K562 (cell line): Measurements from ENCODE around the gene PRSS22. TPM values are rescaled to one million over a fixed set of nuclear protein-coding genes. Genes with fewer than 3 reads are reported as not detected.

ENCODE experiments used
- ATAC-seq: fragments of 200-7000 bp; cut with Tn5 transposase; 3 replicates; pipeline ENCODE4 v1.9.1; 2020; ENCODE audit warnings: moderate library complexity
- BruUV-seq: library from RNA; stranded (reverse); fragments of 400-500 nt; replicated peaks from 2 replicates; lab custom pipeline; 2021; lab: Mats Ljungman, UMichigan
- CTCF ChIA-PET: fragments of 300-600 bp; formaldehyde crosslinking; extraction: SDS; loops from one replicate; lab custom pipeline; 2021; ENCODE audit warnings: low intra/inter-chr PET ratio; lab: Yijun Ruan, JAX
- POLR2A ChIA-PET: fragments of 300-600, 350-650 bp; sonication (Branson Sonifier 250); formaldehyde crosslinking; extraction: SDS; loops from one replicate; lab custom pipeline; 2021; ENCODE audit warnings: antibody characterized with exemption, inconsistent platforms; lab: Yijun Ruan, JAX
- DNase-seq, 4 experiments: peaks; one replicate each; pipeline versions ENCODE4 v3.0.0 to v3.0.0-alpha.2; 2011 to 2018; ENCODE audit warnings: low spot score in 3 of 4, mixed read lengths in 3 of 4; ENCODE audit errors: extremely low read depth in 1 of 4
- FAIRE-seq: peaks from 2 replicates; lab custom pipeline; 2011; peaks lifted over from hg19 to GRCh38; lab: Jason Lieb, UNC
- H2AFZ ChIP-seq: 2 replicates; pipeline ENCODE4 v1.6.0; 2011; ENCODE audit warnings: low read depth, low read length, control low read depth, inconsistent platforms
- H3K27ac ChIP-seq: fragments of 200-600 bp; 3 replicates; pipeline ENCODE4 v1.8.0; 2011; ENCODE audit warnings: low read depth, mild to moderate bottlenecking, control low read depth, inconsistent platforms, low read length, moderate library complexity, mixed read lengths; ENCODE audit errors: extremely low read depth
- H3K27me3 ChIP-seq, 2 experiments: fragments of 300-600 bp in 1 of 2; 2 replicates in 1 of 2; 3 replicates in 1 of 2; pipeline versions ENCODE4 v1.6.0 to v1.8.0; 2011; ENCODE audit warnings: inconsistent platforms in 2 of 2, low read length in 2 of 2, mild to moderate bottlenecking in 1 of 2, mixed read lengths in 1 of 2, moderate library complexity in 1 of 2; ENCODE audit not compliant: control insufficient read depth in 2 of 2, insufficient read depth in 2 of 2
- H3K36me3 ChIP-seq: fragments of 300-600 bp; 3 replicates; pipeline ENCODE4 v1.8.0; 2011; ENCODE audit warnings: mild to moderate bottlenecking, low read length, inconsistent platforms; ENCODE audit not compliant: control insufficient read depth, insufficient read depth
- H3K4me1 ChIP-seq, 2 experiments: fragments of 200-600 bp in 1 of 2; replicated peaks in 1 of 2; 2 replicates in 1 of 2; 3 replicates in 1 of 2; pipeline versions ENCODE4 v1.5.1 to v1.8.0; 2011; ENCODE audit warnings: inconsistent platforms in 2 of 2, low read length in 2 of 2, mild to moderate bottlenecking in 1 of 2, mixed read lengths in 1 of 2, moderate library complexity in 1 of 2; ENCODE audit not compliant: control insufficient read depth in 2 of 2, insufficient read depth in 2 of 2
- H3K4me2 ChIP-seq: 2 replicates; pipeline ENCODE4 v1.6.1; 2011; ENCODE audit warnings: low read length, control low read depth, inconsistent platforms, mixed read lengths; ENCODE audit not compliant: insufficient read depth
- H3K4me3 ChIP-seq: fragments of 200-600 bp; sonication (generic), shearing (Covaris generic); 2 replicates; pipeline ENCODE4 v1.5.1; 2016; ENCODE audit warnings: control low read depth, inconsistent platforms
- H3K79me2 ChIP-seq: fragments of 200-600 bp; 3 replicates; pipeline ENCODE4 v1.8.0; 2011; ENCODE audit warnings: low read length, inconsistent platforms; ENCODE audit not compliant: control insufficient read depth, insufficient read depth
- H3K9ac ChIP-seq, 2 experiments: 2 replicates each; pipeline versions ENCODE4 v1.6.0 to v1.6.1; 2011; ENCODE audit warnings: low read depth in 2 of 2, low read length in 2 of 2, control low read depth in 1 of 2, inconsistent platforms in 1 of 2, mild to moderate bottlenecking in 1 of 2, mixed read lengths in 1 of 2; ENCODE audit not compliant: insufficient read depth in 1 of 2
- H3K9me1 ChIP-seq: one replicate; pipeline ENCODE4 v1.6.0; 2011; ENCODE audit warnings: inconsistent platforms, mild to moderate bottlenecking, low read length, moderate library complexity; ENCODE audit not compliant: control insufficient read depth, insufficient read depth
- H3K9me3 ChIP-seq: replicated peaks from 2 replicates; pipeline ENCODE4 v1.5.1; 2011; ENCODE audit warnings: low read depth, low read length, inconsistent platforms; ENCODE audit not compliant: control insufficient read depth, insufficient read depth
- H4K20me1 ChIP-seq: replicated peaks from 2 replicates; pipeline ENCODE4 v1.6.1; 2011; ENCODE audit warnings: low read length, inconsistent platforms, mixed read lengths; ENCODE audit not compliant: control insufficient read depth, insufficient read depth
- MYC ChIP-seq, 2 experiments: fragments of 250-450 bp in 1 of 2; sonication (Bioruptor Pico) in 1 of 2; IDR thresholded peaks; 2 replicates each; pipeline versions ENCODE4 v1.5.1 to v1.6.1; 2012 to 2021; ENCODE audit warnings: low read depth in 2 of 2, borderline replicate concordance in 1 of 2, improper control_type of control experiment in 1 of 2, low read length in 1 of 2, mild to moderate bottlenecking in 1 of 2, moderate library complexity in 1 of 2
- SNAPC5 ChIP-seq: fragments of 250-450 bp; sonication (Bioruptor Pico); IDR thresholded peaks from 2 replicates; pipeline ENCODE4 v1.8.0; 2021; ENCODE audit warnings: moderate library complexity, mild to moderate bottlenecking, inconsistent platforms
- UBTF ChIP-seq, 2 experiments: IDR thresholded peaks; 2 replicates each; pipeline ENCODE4 v1.6.1; 2012; ENCODE audit warnings: improper control_type of control experiment in 2 of 2, low read depth in 2 of 2, low read length in 2 of 2, borderline replicate concordance in 1 of 2
- ZNF766 ChIP-seq: fragments of 200-800 bp; sonication (Bioruptor generic); conservative IDR thresholded peaks from 2 replicates; pipeline ENCODE4 v1.6.1; 2016; ENCODE audit warnings: missing genetic modification characterization, missing compliant biosample characterization
- WGBS: fragments of 100-300 bp; shearing (Covaris generic); methylation state at CpG from one replicate; pipeline ENCODE4 v1.1.6; 2016; ENCODE audit warnings: low coverage, mixed read lengths; ENCODE audit not compliant: insufficient coverage; ENCODE audit errors: missing lambda C conversion rate; 5-methylcytosine and 5-hydroxymethylcytosine counted together
- in situ Hi-C: fragments of 300-500 bp; cut with MboI; formaldehyde crosslinking; loops from 4 replicates; pipeline ENCODE4 v1.15.0; 2018; ENCODE audit warnings: inconsistent platforms, mixed read lengths
- intact Hi-C: fragments of 100-400 bp; cut with micrococcal nuclease; formaldehyde crosslinking; loops from 2 replicates; pipeline ENCODE4 v1.14.2; 2022
- polyA plus RNA-seq, 8 experiments: library from polyadenylated mRNA; depleted of rRNA in 4 of 8; stranded (reverse) in 5 of 8; unstranded in 3 of 8; fragments of >200 nt; fragmentation: Nextera tagmentation in 2 of 8; fragmentation: Illumina TruSeq in 1 of 8; extraction: Ambion mirVana in 2 of 8; extraction: Trizol in 1 of 8; gene quantifications; 2 replicates each; pipeline versions ENCODE4 v1.2.1 to v1.2.3, GENCODE V29; 2011 to 2014; ENCODE audit warnings: inconsistent platforms in 1 of 8, missing spikeins in 1 of 8
- total RNA-seq, 7 experiments: library from RNA; depleted of rRNA in 6 of 7; stranded (reverse); fragments of >200 nt in 6 of 7; fragmentation: Illumina TruSeq in 2 of 7; extraction: Trizol in 2 of 7; gene quantifications; 2 replicates each; pipeline versions ENCODE4 v1.2.1 to v1.2.3, GENCODE V29; 2011 to 2021; ENCODE audit warnings: low replicate concordance in 1 of 7

The PRSS22 gene
- total and polyA plus RNA-seq, 9 of the 15 experiments (the other 6 are each of a cell fraction or from before 2014, with no cell fraction given): 0.13 to 0.42 TPM; not detected in 7

- ChIA-PET POLR2A (interaction anchor here (0.6 to 1.0 kb wide), 4 partner anchors 9 to 29 kb away, joined by 3 to 6 read pairs (median 3); partner anchors contain the start of gene FLYWCH2), CTCF (interaction anchor here (0.9 kb wide), 1 partner anchor 14 kb away, joined by 4 read pairs; no protein-coding TSS in a partner anchor)
- H3K9ac ChIP-seq: no peak overlapping the region
- peaks cover 7 to 26% of the 10 kb centered on the region in 2 experiments; a peak in 4 of 5 replicates for H3K27me3 ChIP-seq
- H2AFZ ChIP-seq: no peak overlapping the region
- no peaks in the 10 kb centered on the region for H4K20me1 ChIP-seq
- FAIRE-seq (no peak), ATAC-seq (no peak), DNase-seq (no peak)
- TF ChIP-seq UBTF (IDR thresholded peaks at IDR 0.05; ENCODE audit: borderline replicate concordance in 1 of 2, low read depth in 2 of 2, low read length in 2 of 2) (no peak), SNAPC5 (CRISPR knock-in tag) (no peak), MYC (IDR thresholded peaks at IDR 0.05; ENCODE audit: low read depth, low read length) (no peak), MYC (CRISPR knock-in tag; IDR thresholded peaks at IDR 0.05; ENCODE audit: borderline replicate concordance, low read depth) (no peak), ZNF766 (CRISPR knock-in tag) (no peak)
- no peak overlapping the region for H3K4me2 ChIP-seq
- H3K4me1 ChIP-seq: peaks cover 7 to 59% of the 10 kb centered on the region in 2 experiments; a peak in 3 of 5 replicates
- WGBS: 39% methylated on average over 18 of the region's 18 CpGs
- intact Hi-C loops: no loop called here
- H3K79me2 ChIP-seq: no peaks in the 10 kb centered on the region
- no peaks in the 10 kb centered on the region for H3K36me3 ChIP-seq
- in situ Hi-C loops: no loop called here
- no peak overlapping the region for H3K4me3 ChIP-seq
- BruUV-seq: no TSS peak
- H3K9me3 ChIP-seq: peaks cover 7% of the 10 kb centered on the region
- H3K27ac ChIP-seq: no peak overlapping the region
- H3K9me1 ChIP-seq: no peaks in the 10 kb centered on the region
Measured at GRCh38 chr16:2853531-2854073, 4.4 kb downstream of the PRSS22 start.
